Measurements from ENCODE around the gene UCK1.
"Not testable (repeated sequence)": the region's sequence is repeated elsewhere in the genome, so short reads cannot be mapped to it uniquely, and the experiment has no call there.

The UCK1 gene

DNA sequence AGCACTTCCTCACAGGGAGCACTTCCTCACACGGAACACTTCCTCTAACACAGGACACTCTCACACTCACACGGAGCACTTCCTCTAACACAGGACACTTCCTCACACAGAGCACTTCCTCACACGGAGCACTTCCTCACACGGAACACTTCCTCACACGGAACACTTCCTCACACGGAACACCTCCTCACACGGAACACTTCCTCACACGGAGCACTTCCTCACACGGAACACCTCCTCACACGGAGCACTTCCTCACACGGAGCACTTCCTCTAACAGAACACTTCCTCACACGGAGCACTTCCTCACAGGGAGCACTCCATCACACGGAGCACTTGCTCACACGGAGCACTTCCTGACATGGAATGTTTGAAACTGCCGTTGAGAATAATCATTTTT is 15.0 kb downstream of the UCK1 start:
- Histone ChIP-seq H3K4me3 (ENCODE audit: low read depth, low read length) (no peak overlapping the region), H3K27ac (no peak overlapping the region), H3K36me3 (replicated peaks) (peaks cover 62% of the 10 kb centered on the region), H3K27me3 (replicated peaks) (no peaks in the 10 kb centered on the region)
- DNase-seq: no peak
- in situ Hi-C loops (cut with HindIII; ENCODE audit: low pct_ligation_motif_present, low sequenced_read_pairs): no loop called here
- TF ChIP-seq, protein P1, sequence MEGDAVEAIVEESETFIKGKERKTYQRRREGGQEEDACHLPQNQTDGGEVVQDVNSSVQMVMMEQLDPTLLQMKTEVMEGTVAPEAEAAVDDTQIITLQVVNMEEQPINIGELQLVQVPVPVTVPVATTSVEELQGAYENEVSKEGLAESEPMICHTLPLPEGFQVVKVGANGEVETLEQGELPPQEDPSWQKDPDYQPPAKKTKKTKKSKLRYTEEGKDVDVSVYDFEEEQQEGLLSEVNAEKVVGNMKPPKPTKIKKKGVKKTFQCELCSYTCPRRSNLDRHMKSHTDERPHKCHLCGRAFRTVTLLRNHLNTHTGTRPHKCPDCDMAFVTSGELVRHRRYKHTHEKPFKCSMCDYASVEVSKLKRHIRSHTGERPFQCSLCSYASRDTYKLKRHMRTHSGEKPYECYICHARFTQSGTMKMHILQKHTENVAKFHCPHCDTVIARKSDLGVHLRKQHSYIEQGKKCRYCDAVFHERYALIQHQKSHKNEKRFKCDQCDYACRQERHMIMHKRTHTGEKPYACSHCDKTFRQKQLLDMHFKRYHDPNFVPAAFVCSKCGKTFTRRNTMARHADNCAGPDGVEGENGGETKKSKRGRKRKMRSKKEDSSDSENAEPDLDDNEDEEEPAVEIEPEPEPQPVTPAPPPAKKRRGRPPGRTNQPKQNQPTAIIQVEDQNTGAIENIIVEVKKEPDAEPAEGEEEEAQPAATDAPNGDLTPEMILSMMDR (IDR thresholded peaks at IDR 0.05; ENCODE audit: low read depth, low read length, missing control alignments): no peak

DNA sequence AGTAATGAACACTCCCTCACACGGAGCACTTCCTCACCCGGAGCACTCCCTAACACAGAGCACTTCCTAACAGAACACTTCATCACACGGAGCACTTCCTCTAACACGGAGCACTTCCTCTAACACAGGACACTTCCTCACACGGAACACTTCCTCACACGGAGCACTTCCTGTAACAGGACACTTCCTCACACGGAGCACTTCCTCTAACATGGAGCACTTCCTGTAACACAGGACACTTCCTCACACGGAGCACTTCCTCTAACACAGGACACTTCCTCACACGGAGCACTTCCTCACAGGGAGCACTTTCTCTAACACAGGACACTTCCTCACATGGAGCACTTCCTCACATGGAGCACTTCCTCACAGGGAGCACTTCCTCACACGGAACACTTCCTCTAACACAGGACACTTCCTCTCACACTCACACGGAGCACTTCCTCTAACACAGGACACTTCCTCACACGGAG is 15.5 kb downstream of the UCK1 start:
- H3K4me3 ChIP-seq (ENCODE audit: low read depth, low read length); in situ Hi-C loops (cut with HindIII; ENCODE audit: low pct_ligation_motif_present, low sequenced_read_pairs); H3K27ac ChIP-seq; DNase-seq; H3K27me3 ChIP-seq (replicated peaks): not testable (repeated sequence)
- peaks cover 64% of the 10 kb centered on the region for H3K36me3 ChIP-seq (replicated peaks)

DNA sequence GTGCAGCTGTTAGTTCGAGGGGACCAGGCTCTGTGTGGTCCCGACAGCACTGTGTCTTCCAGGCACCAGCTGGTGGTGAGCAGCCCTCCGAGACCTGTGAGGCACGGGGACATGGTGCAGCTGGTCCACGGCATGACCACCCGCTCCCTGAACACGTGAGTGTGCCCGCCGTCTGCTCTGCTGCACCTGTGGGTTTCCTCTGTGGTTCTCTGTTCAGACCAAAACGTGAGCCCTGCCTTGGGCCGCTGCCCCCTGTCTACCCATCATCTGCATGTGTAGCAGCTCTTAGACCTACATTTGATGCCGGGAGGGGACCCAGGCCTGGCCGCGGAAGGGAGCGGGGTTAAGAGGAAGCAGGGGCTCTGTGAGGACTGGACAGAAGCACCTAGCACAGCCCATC is 17.9 kb downstream of the UCK1 start:
- TF ChIP-seq, protein P1 (IDR thresholded peaks at IDR 0.05; ENCODE audit: low read depth, low read length, missing control alignments): no peak
- no peaks in the 10 kb centered on the region for H3K27me3 ChIP-seq (replicated peaks)
- H3K4me3 ChIP-seq (ENCODE audit: low read depth, low read length): no peak overlapping the region
- peaks cover 54% of the 10 kb centered on the region for H3K36me3 ChIP-seq (replicated peaks)
- no peak overlapping the region for H3K27ac ChIP-seq
- no peak for DNase-seq
- in situ Hi-C loops (cut with HindIII; ENCODE audit: low pct_ligation_motif_present, low sequenced_read_pairs): no loop called here

DNA sequence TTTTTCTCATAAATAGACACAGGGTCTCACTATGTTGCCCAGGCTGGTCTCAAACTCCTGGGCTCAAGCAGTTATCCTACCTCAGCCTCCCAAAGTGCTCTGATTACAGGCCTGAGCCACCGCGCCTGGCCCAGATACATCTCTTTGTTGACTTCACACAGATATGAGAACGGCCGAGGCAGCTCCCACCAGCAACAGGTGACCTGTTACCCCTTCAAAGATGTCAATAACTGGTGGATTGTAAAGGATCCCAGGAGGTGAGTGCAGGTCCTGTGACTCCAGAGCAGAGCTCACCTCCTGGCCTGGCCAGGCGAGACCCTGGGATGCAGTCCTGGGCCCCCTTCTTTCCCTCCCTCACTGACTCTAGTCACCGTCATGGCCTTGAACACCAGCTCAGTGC is 19.2 kb downstream of the UCK1 start:
- Histone ChIP-seq H3K27ac (no peak overlapping the region), H3K27me3 (replicated peaks) (no peaks in the 10 kb centered on the region), H3K36me3 (replicated peaks) (peaks cover 55% of the 10 kb centered on the region), H3K4me3 (ENCODE audit: low read depth, low read length) (no peak overlapping the region)
- in situ Hi-C loops (cut with HindIII; ENCODE audit: low pct_ligation_motif_present, low sequenced_read_pairs): no loop called here
- DNase-seq: no peak
- TF ChIP-seq, protein P1 (IDR thresholded peaks at IDR 0.05; ENCODE audit: low read depth, low read length, missing control alignments): no peak

DNA sequence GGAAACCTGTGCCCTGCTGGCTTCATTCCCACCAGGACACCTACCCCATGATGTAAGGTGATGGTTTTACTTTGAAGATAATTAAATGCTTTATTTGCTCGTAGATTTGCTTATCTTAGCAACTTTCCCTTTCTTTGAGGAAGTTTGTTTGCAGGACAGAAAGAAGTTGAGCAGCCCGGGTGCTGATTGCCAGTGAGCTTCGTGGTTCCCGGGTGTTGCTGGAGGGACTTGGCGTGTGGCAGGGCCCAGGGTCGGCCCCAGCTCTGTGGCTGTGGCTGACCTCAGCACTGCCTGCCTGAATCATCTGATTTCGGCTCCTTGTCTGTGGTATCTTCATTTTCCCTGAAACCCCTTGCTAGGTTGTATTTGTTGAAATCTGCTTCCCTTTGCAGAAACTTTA is 19.6 kb downstream of the UCK1 start:
- DNase-seq: no peak
- Histone ChIP-seq H3K4me3 (ENCODE audit: low read depth, low read length) (no peak overlapping the region), H3K36me3 (replicated peaks) (peaks cover 50% of the 10 kb centered on the region), H3K27ac (no peak overlapping the region), H3K27me3 (replicated peaks) (no peaks in the 10 kb centered on the region)
- in situ Hi-C loops (cut with HindIII; ENCODE audit: low pct_ligation_motif_present, low sequenced_read_pairs): no loop called here
- TF ChIP-seq, protein P1 (IDR thresholded peaks at IDR 0.05; ENCODE audit: low read depth, low read length, missing control alignments): no peak

DNA sequence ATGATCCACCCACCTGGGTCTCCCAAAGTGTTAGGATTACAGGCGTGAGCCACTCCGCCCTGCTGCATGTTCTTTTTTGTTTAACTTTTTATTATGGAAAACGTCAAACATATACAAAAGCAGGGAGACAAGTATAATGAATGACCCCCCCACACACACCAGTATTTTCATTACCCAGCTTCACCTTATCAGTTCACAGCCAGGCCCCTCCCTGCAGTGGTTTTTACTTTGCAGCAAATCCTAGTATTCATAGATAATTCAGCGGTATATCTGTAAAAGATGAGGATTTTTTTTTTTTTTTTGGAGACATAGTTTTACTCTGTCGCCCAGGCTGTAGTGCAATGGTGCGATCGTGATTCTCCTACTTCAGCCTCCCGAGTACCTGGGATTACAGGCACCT is 26.1 kb downstream of the UCK1 start:
- in situ Hi-C loops (cut with HindIII; ENCODE audit: low pct_ligation_motif_present, low sequenced_read_pairs): no loop called here
- H3K27me3 ChIP-seq (replicated peaks): no peaks in the 10 kb centered on the region
- H3K4me3 ChIP-seq (ENCODE audit: low read depth, low read length): no peak overlapping the region
- H3K36me3 ChIP-seq (replicated peaks): peaks cover 16% of the 10 kb centered on the region
- no peak for DNase-seq
- H3K27ac ChIP-seq: no peak overlapping the region
- TF ChIP-seq, protein P1 (IDR thresholded peaks at IDR 0.05; ENCODE audit: low read depth, low read length, missing control alignments): no peak

Data from brain microvascular endothelial cell (primary cell).